Kidney epithelial cell (primary cell): Measurements from ENCODE around the gene COG7. TPM values are rescaled to one million over a fixed set of nuclear protein-coding genes. Genes with fewer than 3 reads are reported as not detected.

Source experiments
- DNase-seq: peaks from one replicate; pipeline ENCODE4 v3.0.0-alpha.2; 2010; ENCODE audit warnings: low read depth
- H3K27me3 ChIP-seq: 2 replicates; pipeline ENCODE4 v1.6.0; 2011; ENCODE audit warnings: low read length; ENCODE audit not compliant: control insufficient read depth, insufficient read depth
- H3K36me3 ChIP-seq: 2 replicates; pipeline ENCODE4 v1.5.1; 2011; ENCODE audit warnings: low read length; ENCODE audit not compliant: control insufficient read depth, insufficient read depth
- H3K4me3 ChIP-seq: 2 replicates; pipeline ENCODE4 v1.5.1; 2011; ENCODE audit warnings: low read depth, mild to moderate bottlenecking, control low read depth, low read length
- total RNA-seq: library from RNA; depleted of rRNA; stranded (reverse); fragments of >200 nt; gene quantifications from 2 replicates; pipeline ENCODE4 v1.2.3, GENCODE V29; 2015
- TF ChIP-seq, protein P1 (sequence below): IDR thresholded peaks from 2 replicates; pipeline ENCODE4 v1.5.1; 2011; ENCODE audit warnings: mild to moderate bottlenecking, moderate library complexity, low read length, control low read depth, inconsistent platforms; ENCODE audit not compliant: insufficient read depth, poor library complexity, severe bottlenecking

Gene COG7
- total RNA-seq, 1 donor from 2014 or later = 13.6 TPM

DNA sequence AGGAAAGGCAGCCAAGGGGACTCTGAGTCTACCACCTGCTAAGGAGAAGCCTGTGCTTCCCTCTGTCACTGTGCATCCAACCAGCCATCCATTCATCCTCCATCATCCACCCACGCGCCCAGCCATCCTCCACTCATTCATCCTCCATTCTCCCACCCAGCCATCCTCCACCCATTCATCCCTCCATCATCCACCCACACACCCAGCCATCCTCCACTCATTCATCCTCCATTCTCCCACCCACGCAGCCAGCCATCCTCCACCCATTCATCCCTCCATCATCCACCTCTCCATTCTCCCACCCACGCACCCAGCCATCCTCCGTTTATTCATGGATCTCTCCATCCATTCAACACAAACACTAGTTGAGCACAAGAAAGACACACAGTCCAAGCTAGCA, 74.1 kb downstream of the COG7 start:
- TF ChIP-seq, protein P1, sequence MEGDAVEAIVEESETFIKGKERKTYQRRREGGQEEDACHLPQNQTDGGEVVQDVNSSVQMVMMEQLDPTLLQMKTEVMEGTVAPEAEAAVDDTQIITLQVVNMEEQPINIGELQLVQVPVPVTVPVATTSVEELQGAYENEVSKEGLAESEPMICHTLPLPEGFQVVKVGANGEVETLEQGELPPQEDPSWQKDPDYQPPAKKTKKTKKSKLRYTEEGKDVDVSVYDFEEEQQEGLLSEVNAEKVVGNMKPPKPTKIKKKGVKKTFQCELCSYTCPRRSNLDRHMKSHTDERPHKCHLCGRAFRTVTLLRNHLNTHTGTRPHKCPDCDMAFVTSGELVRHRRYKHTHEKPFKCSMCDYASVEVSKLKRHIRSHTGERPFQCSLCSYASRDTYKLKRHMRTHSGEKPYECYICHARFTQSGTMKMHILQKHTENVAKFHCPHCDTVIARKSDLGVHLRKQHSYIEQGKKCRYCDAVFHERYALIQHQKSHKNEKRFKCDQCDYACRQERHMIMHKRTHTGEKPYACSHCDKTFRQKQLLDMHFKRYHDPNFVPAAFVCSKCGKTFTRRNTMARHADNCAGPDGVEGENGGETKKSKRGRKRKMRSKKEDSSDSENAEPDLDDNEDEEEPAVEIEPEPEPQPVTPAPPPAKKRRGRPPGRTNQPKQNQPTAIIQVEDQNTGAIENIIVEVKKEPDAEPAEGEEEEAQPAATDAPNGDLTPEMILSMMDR = no peak
- no peak for DNase-seq
- Histone ChIP-seq H3K4me3 (no peak overlapping the region), H3K27me3 (peaks cover 2% of the 10 kb centered on the region), H3K36me3 (no peaks in the 10 kb centered on the region)

GRCh38 chr16:23378256-23378655, 74.7 kb downstream of the COG7 start:
- TF ChIP-seq, protein P1 = no peak
- no peak for DNase-seq
- H3K36me3 ChIP-seq = no peaks in the 10 kb centered on the region
- peaks cover 2% of the 10 kb centered on the region for H3K27me3 ChIP-seq
- H3K4me3 ChIP-seq = no peak overlapping the region

DNA sequence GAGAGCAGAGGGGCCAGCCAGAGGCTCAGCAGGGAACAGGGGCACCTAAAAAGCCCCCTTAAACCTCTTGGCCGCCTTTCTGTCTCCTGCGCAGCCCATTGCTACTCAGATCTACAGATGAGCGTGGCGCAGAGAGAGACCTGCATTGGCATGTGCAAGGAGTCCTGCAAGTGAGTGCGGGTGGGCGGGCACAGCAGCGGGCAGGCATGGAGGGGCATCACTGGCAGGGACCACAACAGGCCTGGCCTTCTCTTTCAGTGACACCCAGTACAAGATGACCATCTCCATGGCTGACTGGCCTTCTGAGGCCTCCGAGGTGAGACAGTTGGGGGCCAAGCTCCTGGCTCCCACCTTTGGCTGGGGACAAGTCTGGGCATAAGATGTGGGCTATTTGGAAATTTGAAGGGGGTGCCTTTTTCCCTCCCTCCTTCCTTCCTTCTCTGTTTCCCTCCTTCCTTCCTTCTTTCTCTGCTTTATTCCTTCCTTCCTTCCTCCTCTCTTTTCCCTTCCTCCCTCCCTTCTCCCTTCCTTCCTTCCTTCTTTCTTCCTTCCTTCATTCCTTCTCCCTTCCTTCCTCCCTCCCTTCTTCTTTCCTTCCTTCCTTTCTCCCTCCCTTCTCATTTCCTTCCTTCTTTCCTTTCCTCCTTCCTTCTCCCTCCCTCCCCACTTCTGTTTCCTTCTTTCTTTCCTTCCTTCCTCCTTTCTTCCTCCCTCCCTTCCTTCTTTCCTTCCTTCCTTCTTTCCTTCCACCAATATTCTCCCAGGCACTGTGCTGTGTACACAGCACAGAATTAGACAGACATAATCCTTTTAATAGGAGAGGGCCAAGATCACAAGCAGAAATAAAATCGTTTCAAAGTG, 75.7 kb downstream of the COG7 start:
- Histone ChIP-seq H3K36me3 (no peaks in the 10 kb centered on the region), H3K27me3 (peaks cover 2% of the 10 kb centered on the region), H3K4me3 (no peak overlapping the region)
- no peak for DNase-seq
- TF ChIP-seq, protein P1 = no peak

DNA sequence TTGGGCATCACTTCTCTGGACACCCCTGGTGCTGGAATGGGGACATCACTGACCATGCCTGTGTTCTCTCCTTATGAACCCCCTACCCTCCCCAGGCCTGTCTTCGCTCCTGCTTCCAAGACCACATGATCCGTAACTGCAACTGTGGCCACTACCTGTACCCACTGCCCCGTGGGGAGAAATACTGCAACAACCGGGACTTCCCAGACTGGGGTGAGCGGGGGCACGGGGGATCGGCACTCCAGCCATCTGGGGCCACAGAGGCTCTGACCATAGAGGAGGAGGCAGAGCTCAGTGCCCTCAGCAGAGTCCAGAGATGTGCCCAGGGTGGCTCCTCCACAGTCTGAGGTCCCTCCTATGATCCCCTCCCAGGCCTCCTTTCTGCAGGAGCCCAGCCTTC, 77.3 kb downstream of the COG7 start:
- Histone ChIP-seq H3K36me3 (no peaks in the 10 kb centered on the region), H3K4me3 (no peak overlapping the region), H3K27me3 (peaks cover 2% of the 10 kb centered on the region)
- no peak for DNase-seq
- TF ChIP-seq, protein P1 = no peak

DNA sequence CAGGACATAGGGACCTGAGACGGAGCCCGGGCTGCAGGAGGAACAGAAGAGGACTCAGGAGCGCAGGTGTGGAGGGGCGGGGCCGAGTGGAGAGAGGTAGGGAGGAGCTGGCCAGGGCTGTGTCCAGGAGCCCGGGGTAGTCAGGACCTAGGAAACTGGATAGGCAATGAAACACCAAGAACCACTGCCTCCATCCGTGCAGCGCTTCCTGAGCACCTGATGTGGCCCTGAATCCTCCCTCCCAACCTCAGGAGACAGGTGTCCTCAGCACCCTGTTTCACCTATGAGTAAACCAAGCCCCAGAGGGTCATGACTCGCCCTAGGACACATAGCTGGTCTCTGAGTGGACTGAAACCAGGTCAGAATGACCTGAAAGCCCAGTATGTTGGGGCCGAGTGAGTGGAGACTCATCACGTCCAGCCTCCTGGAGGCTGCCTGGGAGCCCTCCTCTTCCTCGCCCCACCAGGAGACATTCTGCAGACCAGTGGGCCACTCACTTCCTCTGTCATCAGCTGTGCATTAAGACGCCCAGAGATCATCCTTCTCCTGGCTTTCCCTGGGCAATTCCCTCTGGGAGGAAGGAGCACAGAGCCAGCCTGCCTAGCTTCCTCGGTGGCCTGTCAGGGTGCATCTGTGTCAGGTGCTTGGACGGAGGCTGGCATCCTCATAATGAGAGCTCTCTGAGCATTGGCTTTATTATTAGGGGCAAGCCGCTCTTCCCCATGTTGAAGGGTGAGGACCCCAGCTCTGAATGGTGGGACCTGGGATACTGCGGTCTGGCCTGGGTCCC, 78.1 kb downstream of the COG7 start:
- Histone ChIP-seq H3K36me3 (no peaks in the 10 kb centered on the region), H3K4me3 (no peak overlapping the region), H3K27me3 (peaks cover 2% of the 10 kb centered on the region)
- TF ChIP-seq, protein P1 = no peak
- DNase-seq = no peak
